ENCODE measurements around the gene PRRG1. TPM values are rescaled to one million over a fixed set of nuclear protein-coding genes. Genes with fewer than 3 reads are reported as not detected.
"Not testable (repeated sequence)": the region's sequence is repeated elsewhere in the genome, so short reads cannot be mapped to it uniquely, and the experiment has no call there.

PRRG1 gene
- polyA plus RNA-seq (2012; ENCODE audit: missing spikeins) = not detected

GRCh38 chrX:37349221-37350033 is at the start of gene PRRG1:
Gene PRRG1, plus strand, starts transcription at chrX:37349364. Its CDS starts 56,886 bp downstream, at chrX:37406250.
- no peak for TF ChIP-seq TAF1 (IDR thresholded peaks at IDR 0.05; ENCODE audit: borderline replicate concordance, low read depth, low read length)
- FAIRE-seq (no peak), DNase-seq (ENCODE audit: insufficient read length) (no peak)

- no peak for DNase-seq (ENCODE audit: insufficient read length)
- no peak for FAIRE-seq
- TF ChIP-seq TAF1 (IDR thresholded peaks at IDR 0.05; ENCODE audit: borderline replicate concordance, low read depth, low read length) (no peak), POLR2A (IDR thresholded peaks at IDR 0.05; ENCODE audit: low read depth, low read length) (no peak), POLR2AphosphoS5 (IDR thresholded peaks at IDR 0.05; ENCODE audit: low read depth, low read length) (no peak)
Measured at GRCh38 chrX:37302569-37302968, 46.6 kb upstream of the PRRG1 start.

DNA sequence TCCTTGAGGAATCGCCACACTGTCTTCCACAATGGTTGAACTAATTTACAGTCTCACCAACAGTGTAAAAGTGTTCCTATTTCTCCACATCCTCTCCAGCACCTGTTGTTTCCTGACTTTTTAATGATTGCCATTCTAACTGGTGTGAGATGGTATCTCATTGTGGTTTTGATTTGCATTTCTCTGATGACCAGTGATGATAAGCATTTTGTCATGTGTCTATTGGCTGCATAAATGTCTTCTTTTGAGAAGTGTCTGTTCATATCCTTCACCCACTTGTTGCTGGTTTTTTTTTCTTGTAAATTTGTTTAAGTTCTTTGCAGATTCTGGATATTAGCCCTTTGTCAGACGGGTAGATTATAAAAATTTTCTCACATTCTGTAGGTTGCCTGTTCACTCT is 43.9 kb upstream of the PRRG1 start:
- FAIRE-seq; DNase-seq (ENCODE audit: insufficient read length): not testable (repeated sequence)

DNA sequence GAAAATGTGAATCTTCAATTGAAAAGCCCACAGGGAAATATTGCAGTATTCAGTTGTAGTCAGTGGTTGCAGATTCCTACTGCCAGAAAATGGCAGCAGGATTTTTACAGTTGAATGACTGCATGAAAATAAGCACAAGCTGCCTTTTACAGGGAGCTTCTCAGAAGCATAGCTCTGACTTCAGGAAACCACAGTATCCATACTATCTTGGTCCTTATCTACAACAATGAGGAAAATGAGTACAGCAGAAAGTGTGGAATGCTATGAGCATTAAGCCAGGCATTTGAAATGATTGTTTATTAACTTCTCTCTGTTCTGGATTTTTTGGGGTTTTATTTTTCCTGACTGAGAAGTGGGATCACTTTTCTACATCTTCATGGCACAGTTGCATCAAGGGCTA is 34.6 kb upstream of the PRRG1 start:
- TF ChIP-seq POLR2A (IDR thresholded peaks at IDR 0.05; ENCODE audit: low read depth, low read length) = no peak
- TF ChIP-seq POLR2AphosphoS5 (IDR thresholded peaks at IDR 0.05; ENCODE audit: low read depth, low read length) = no peak
- no peak for TF ChIP-seq TAF1 (IDR thresholded peaks at IDR 0.05; ENCODE audit: borderline replicate concordance, low read depth, low read length)
- no peak for FAIRE-seq
- DNase-seq (ENCODE audit: insufficient read length) = no peak

DNA sequence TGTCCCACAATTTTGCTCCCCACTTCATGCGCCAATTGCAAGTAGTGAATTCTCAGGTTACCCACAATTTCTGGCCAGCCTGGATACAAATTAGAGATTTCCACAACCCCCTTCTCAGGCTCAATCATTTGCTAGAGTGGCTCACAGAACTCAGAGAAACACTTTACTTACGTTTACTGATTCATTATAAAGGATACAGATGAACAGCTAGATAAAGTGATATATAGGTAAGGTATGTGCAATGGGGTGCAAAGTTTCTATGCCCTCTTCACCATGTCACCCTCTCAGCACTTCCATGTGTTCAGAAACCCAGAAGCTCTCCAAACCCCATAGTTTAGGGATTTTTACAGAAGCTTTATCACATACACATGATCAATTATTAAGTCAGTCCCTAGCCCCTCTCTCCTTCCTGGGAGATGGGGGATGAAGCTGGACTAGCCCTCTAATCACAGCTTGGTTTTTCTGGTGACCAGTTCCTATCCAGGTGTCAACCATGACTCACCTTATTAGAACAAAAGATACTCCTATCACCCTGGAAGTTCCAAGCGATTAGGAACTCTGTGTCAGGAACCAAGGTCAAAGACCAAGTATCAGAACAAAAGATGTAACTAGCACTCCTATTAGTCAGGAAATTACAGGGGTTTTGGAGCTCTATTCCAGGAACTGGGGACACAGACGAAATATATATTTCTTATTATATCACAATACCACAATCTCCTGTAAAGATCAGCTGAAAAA is 33.5 kb upstream of the PRRG1 start:
- no peak for DNase-seq (ENCODE audit: insufficient read length)
- TF ChIP-seq TAF1 (IDR thresholded peaks at IDR 0.05; ENCODE audit: borderline replicate concordance, low read depth, low read length) (no peak), POLR2AphosphoS5 (IDR thresholded peaks at IDR 0.05; ENCODE audit: low read depth, low read length) (no peak), POLR2A (IDR thresholded peaks at IDR 0.05; ENCODE audit: low read depth, low read length) (no peak)
- FAIRE-seq = no peak

DNA sequence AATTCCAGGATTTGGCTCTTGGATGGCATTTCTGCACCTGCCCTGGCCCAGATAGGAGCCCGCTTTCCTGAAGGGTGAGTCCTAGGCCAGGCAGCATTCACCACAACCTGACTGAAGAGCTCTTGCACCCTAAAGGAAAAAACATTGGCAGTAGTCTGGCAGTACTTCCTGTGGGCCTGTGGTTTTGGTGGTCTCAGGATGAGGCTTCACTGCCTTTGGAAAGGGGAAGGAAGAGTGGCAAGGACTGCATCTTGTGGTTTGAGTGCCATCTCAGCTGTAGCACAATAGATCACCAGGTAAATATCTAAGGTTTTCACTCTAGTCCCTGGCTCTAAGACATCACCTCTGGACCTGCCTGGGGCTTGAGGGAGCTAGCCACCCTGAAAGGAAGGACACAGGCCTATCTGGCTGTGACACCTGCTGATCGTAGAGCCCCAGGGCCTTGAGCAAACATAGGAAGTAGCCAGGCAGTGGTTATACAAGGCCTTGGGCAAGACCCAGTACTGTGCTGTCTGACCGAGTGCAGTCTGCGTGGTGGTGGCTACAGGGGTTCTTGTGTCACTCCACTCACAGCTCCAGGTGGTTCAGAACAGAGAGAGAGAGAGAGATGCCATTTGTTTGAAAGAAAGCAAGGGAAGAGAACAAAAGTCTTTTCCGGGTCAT is 28.5 kb upstream of the PRRG1 start:
- TF ChIP-seq POLR2AphosphoS5 (IDR thresholded peaks at IDR 0.05; ENCODE audit: low read depth, low read length) (no peak), TAF1 (IDR thresholded peaks at IDR 0.05; ENCODE audit: borderline replicate concordance, low read depth, low read length) (no peak), POLR2A (IDR thresholded peaks at IDR 0.05; ENCODE audit: low read depth, low read length) (no peak)
- DNase-seq (ENCODE audit: insufficient read length) = no peak
- no peak for FAIRE-seq

- TF ChIP-seq POLR2AphosphoS5 (IDR thresholded peaks at IDR 0.05; ENCODE audit: low read depth, low read length) = no peak
- no peak for TF ChIP-seq TAF1 (IDR thresholded peaks at IDR 0.05; ENCODE audit: borderline replicate concordance, low read depth, low read length)
- no peak for TF ChIP-seq POLR2A (IDR thresholded peaks at IDR 0.05; ENCODE audit: low read depth, low read length)
- DNase-seq (ENCODE audit: insufficient read length) = no peak
- FAIRE-seq = no peak
Measured at GRCh38 chrX:37330642-37331041, 18.5 kb upstream of the PRRG1 start.

- FAIRE-seq (no peak), DNase-seq (ENCODE audit: insufficient read length) (no peak)
- TF ChIP-seq TAF1 (IDR thresholded peaks at IDR 0.05; ENCODE audit: borderline replicate concordance, low read depth, low read length) (no peak), POLR2A (IDR thresholded peaks at IDR 0.05; ENCODE audit: low read depth, low read length) (no peak), POLR2AphosphoS5 (IDR thresholded peaks at IDR 0.05; ENCODE audit: low read depth, low read length) (no peak)
Measured at GRCh38 chrX:37331546-37331945, 17.6 kb upstream of the PRRG1 start.

DNA sequence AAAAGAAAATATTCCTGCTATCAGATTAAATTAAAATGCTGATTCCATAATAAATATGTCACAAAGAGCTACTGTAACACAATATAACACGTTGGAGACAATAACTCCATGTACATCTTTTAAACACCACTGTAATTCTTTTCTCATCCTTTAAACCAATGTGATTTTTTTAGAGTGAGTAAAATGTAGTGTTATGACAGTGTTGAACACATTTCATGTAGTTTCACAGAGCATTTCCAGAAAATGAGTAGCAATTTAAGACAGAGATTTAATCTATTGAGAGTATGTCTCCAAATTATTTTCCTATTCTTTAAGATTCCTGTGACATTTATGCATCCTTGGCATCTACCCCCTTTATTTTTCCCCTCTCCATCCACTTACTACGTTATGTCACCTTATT is 17.1 kb upstream of the PRRG1 start:
- TF ChIP-seq TAF1 (IDR thresholded peaks at IDR 0.05; ENCODE audit: borderline replicate concordance, low read depth, low read length) (no peak), POLR2A (IDR thresholded peaks at IDR 0.05; ENCODE audit: low read depth, low read length) (no peak), POLR2AphosphoS5 (IDR thresholded peaks at IDR 0.05; ENCODE audit: low read depth, low read length) (no peak)
- FAIRE-seq (no peak), DNase-seq (ENCODE audit: insufficient read length) (no peak)

DNA sequence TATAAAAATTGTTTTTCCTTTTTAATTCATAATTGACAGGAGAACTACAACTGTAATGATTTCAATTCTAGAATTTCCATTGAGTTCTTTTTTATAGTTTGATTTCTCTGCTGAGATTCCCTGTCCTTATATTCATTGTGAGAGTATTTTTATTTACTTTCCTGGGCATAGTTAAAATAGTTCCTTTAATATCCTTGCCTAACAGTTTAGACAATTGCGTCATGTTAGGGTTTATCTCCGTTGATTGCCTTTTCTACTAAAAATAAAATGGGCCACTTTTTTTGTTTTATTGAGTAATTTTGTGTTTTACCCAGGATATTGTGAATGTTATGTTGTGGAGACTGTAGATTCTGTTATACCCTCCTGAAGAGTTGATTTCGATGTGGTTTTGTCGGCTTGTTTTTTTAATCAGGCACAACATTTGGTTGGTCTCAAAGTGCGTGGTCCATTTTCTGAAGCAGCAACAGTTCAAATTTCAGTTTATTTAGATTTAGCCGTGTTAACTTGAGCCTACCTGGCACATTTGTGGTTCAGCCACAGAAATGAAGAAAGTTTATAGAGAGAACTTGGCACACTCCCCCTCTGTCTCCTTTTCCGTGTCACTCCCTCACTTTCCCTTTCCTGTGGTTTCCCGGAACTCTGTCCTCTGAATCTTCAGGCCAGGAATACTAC is 16.0 kb upstream of the PRRG1 start:
- TF ChIP-seq POLR2AphosphoS5 (IDR thresholded peaks at IDR 0.05; ENCODE audit: low read depth, low read length) = no peak
- no peak for TF ChIP-seq TAF1 (IDR thresholded peaks at IDR 0.05; ENCODE audit: borderline replicate concordance, low read depth, low read length)
- TF ChIP-seq POLR2A (IDR thresholded peaks at IDR 0.05; ENCODE audit: low read depth, low read length) = no peak
- FAIRE-seq = no peak
- DNase-seq (ENCODE audit: insufficient read length) = no peak

- FAIRE-seq = no peak
- TF ChIP-seq POLR2AphosphoS5 (IDR thresholded peaks at IDR 0.05; ENCODE audit: low read depth, low read length) = no peak
- TF ChIP-seq TAF1 (IDR thresholded peaks at IDR 0.05; ENCODE audit: borderline replicate concordance, low read depth, low read length) = no peak
- no peak for TF ChIP-seq POLR2A (IDR thresholded peaks at IDR 0.05; ENCODE audit: low read depth, low read length)
- no peak for DNase-seq (ENCODE audit: insufficient read length)
Measured at GRCh38 chrX:37347420-37347819, 1.7 kb upstream of the PRRG1 start.

Data from GM12892 (cell line).